ENCODE data around the gene NHLRC4.

DNA sequence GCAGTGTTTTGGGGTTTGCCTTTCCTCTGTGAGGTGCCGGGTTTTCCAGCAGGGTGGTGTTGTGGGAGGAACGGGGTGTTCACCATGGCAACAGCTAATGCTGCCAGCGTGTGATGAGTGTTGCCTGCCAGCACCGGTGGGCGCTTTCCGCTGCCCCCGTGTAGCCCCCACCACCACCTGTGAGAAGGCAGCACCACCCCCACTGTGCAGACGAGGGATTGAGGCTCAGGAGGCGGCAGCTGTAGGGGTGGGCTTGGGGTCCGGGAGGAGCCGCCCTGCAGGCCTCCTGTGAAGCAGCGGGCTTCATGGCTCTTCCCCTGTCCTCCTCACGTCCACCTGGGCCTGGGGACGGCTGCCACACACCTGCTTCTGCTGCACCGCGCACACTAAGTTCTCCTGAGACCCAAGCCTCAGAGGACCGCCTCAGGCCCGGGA lies 28.3 kb downstream of the NHLRC4 start:
- TF ChIP-seq POLR2AphosphoS5 (IDR thresholded peaks at IDR 0.05; ENCODE audit: borderline replicate concordance, low read depth, low read length) (no peak), EZH2 (IDR thresholded peaks at IDR 0.05) (no peak), FOXP2 (optimal IDR thresholded peaks at IDR 0.05; ENCODE audit: control extremely low read depth, extremely low read length, insufficient read depth) (no peak)

All from SK-N-MC (cell line).